ENCODE data around the gene NDUFS4.

- TF ChIP-seq CTCF (IDR thresholded peaks at IDR 0.05; ENCODE audit: borderline replicate concordance, extremely low read depth, low read length, poor library complexity, severe bottlenecking) (no peak), EZH2 (IDR thresholded peaks at IDR 0.05; ENCODE audit: borderline replicate concordance, low read depth, low read length, severe bottlenecking) (no peak)
Measured at GRCh38 chr5:53601570-53601969, 41.1 kb downstream of the NDUFS4 start.

Data from DND-41 (cell line).